Myometrial cell (primary cell): ENCODE measurements around the gene DRD4. TPM values are rescaled to one million over a fixed set of nuclear protein-coding genes. Genes with fewer than 3 reads are reported as not detected.

ENCODE experiments used
- total RNA-seq: library from RNA; depleted of rRNA; stranded (reverse); fragments of >200 nt; gene quantifications from 2 replicates; pipeline ENCODE4 v1.2.3, GENCODE V29; 2015

Gene DRD4
- not detected in 2 replicates for total RNA-seq

GRCh38 chr11:636511-637332 is at the start of gene DRD4:
DRD4 (plus strand) TSS chr11:637269; CDS start chr11:637305, 36 bp downstream.

GRCh38 chr11:615504-616319 is 21.4 kb upstream of the DRD4 start, which contains the start of gene IRF7:
IRF7 (minus strand) TSS chr11:615950; CDS start chr11:615364, 586 bp downstream.

GRCh38 chr11:624705-625635 is 12.1 kb upstream of the DRD4 start, which contains the start of gene CDHR5:
CDHR5 (minus strand) TSS chr11:624955; CDS start chr11:624902, 53 bp downstream.

GRCh38 chr11:626475-627307 is 10.4 kb upstream of the DRD4 start, which contains the start of gene SCT:
SCT (minus strand) TSS chr11:627181; CDS start chr11:627143, 38 bp downstream.

Other genes starting within 250 kb of the DRD4 start
- gene PKP3, start 243.1 kb upstream of the DRD4 start, total RNA-seq = 1.6 and 4.9 TPM in 2 replicates
- 32.9 and 45.9 TPM in 2 replicates for gene SIGIRR, start 222.3 kb upstream of the DRD4 start, total RNA-seq
- gene ANO9, start 195.3 kb upstream of the DRD4 start, total RNA-seq = not detected in 2 replicates
- 21.4 and 57.4 TPM in 2 replicates for gene PTDSS2, start 187.0 kb upstream of the DRD4 start, total RNA-seq
- 434 and 503 TPM in 2 replicates for gene RNH1, start 130.0 kb upstream of the DRD4 start, total RNA-seq
- 50.7 and 66.3 TPM in 2 replicates for gene HRAS, start 101.7 kb upstream of the DRD4 start, total RNA-seq
- gene LRRC56, start 99.7 kb upstream of the DRD4 start, total RNA-seq = 0.71 and 1.4 TPM in 2 replicates
- 0.29 TPM in 1 of 2 replicates, not detected in the other for gene LMNTD2, start 76.5 kb upstream of the DRD4 start, total RNA-seq
- gene RASSF7, start 76.3 kb upstream of the DRD4 start, total RNA-seq = 14.7 and 36.0 TPM in 2 replicates
- gene PHRF1, start 60.8 kb upstream of the DRD4 start, total RNA-seq = 11.0 and 16.7 TPM in 2 replicates
- 11.7 and 21.3 TPM in 2 replicates for gene IRF7, start 21.3 kb upstream of the DRD4 start, total RNA-seq
- not detected in 2 replicates for gene CDHR5, start 12.3 kb upstream of the DRD4 start, total RNA-seq
- not detected in 2 replicates for gene SCT, start 10.1 kb upstream of the DRD4 start, total RNA-seq
- gene DEAF1, start 58.0 kb downstream of the DRD4 start, total RNA-seq = 20.0 and 26.5 TPM in 2 replicates
- 27.5 and 48.1 TPM in 2 replicates for gene TMEM80, start 58.5 kb downstream of the DRD4 start, total RNA-seq
- 31.1 and 40.8 TPM in 2 replicates for gene EPS8L2, start 69.0 kb downstream of the DRD4 start, total RNA-seq
- 155 and 167 TPM in 2 replicates for gene TALDO1, start 110.2 kb downstream of the DRD4 start, total RNA-seq
- gene GATD1, start 140.2 kb downstream of the DRD4 start, total RNA-seq = 23.2 and 49.3 TPM in 2 replicates
- gene CEND1, start 152.8 kb downstream of the DRD4 start, total RNA-seq = 0.89 and 3.5 TPM in 2 replicates
- 18.2 and 20.0 TPM in 2 replicates for gene SLC25A22, start 161.0 kb downstream of the DRD4 start, total RNA-seq
- gene PIDD1, start 168.0 kb downstream of the DRD4 start, total RNA-seq = 21.6 and 28.0 TPM in 2 replicates
- gene RPLP2, start 172.7 kb downstream of the DRD4 start, total RNA-seq = 457 and 731 TPM in 2 replicates
- gene PNPLA2, start 181.6 kb downstream of the DRD4 start, total RNA-seq = 16.7 and 25.2 TPM in 2 replicates
- 1.8 and 2.9 TPM in 2 replicates for gene CRACR2B, start 190.7 kb downstream of the DRD4 start, total RNA-seq
- 806 and 946 TPM in 2 replicates for gene CD151, start 195.7 kb downstream of the DRD4 start, total RNA-seq
- gene POLR2L, start 205.3 kb downstream of the DRD4 start, total RNA-seq = 214 and 287 TPM in 2 replicates
- gene TSPAN4, start 205.6 kb downstream of the DRD4 start, total RNA-seq = 197 and 276 TPM in 2 replicates